CD4-positive, alpha-beta T cell treated with Interleukin-17A for 1 hour (primary cell): Measurements from ENCODE around the gene CAPZA1.

Experiments used
- DNase-seq: peaks from one replicate; pipeline ENCODE4 v3.0.0-alpha.2; 2020

Gene CAPZA1

DNA sequence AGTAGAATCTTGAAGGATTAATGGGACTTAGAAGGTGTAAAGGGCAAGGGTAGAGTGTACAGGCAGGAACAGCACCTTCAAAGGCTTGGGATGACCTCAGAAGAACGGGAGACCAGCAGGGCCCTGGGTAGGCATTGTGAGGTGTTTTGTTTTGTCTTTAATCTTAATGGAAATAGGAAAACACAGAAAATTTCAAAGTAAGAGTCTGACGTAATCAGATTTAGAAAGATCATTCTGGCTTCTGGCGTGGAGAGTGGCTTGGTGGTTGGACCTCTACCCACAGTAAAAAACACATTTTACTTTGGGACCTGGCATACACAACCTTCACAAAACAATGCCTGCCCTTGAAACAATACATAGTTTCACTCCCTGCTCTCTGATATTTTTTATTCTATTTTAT, 59.0 kb downstream of the CAPZA1 start:
- no peak for DNase-seq

DNA sequence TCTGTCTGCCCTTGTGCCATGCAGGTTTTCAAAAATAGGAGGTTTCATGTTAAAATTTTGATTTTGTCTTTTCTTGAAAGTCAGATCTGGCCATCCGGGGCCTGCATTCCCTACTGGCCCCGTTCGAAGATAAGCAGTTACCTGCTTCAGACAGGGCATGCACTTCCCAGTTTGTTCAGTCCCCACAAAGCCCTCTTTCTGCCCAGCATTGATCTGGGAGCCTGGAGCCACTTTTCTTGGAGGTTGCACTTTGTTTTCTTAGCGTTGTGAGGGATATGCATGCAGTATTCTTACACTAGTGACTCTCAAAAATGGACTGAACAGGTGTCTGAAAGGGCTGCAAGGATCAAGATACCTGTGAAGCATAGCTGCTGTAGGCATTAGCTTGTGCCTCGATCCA, 66.3 kb downstream of the CAPZA1 start:
- no peak for DNase-seq

DNA sequence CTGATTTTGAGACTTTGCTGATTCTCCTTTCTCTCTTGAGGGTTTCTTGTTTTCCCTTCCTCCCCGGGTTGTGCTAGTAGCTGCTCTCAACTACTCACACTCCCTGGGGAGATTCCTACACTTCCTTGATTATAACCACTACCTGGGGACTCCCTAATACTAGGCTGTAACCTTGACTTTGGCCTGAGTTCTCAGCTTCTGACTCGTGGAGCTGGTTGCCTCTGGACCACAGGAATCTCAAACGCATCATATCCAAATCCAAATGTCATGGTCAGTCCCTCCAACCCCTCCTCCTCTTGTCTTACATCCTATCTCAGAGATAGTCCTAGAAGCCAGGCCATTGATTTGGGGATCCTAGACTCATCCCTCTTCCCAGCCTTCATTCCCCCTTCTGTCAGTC, 66.8 kb downstream of the CAPZA1 start:
- no peak for DNase-seq

DNA sequence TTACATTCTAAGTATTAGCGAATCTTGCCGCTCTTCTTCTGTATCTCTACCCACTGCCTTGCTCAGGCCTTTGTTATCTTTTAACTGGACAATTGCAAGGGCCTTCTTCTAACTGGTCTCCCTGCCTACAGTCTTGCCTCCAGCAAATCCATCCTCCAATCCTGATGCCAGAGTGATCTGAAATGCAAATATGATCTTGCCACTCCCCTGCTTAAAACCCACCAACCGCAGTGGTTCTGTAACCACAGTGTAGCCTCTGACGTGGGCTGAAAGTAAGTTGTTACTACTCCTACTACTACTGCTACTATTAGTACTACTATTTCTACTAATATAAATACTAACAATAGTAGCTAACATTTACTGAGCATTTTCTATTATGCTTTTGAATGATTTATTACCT, 67.2 kb downstream of the CAPZA1 start:
- no peak for DNase-seq

DNA sequence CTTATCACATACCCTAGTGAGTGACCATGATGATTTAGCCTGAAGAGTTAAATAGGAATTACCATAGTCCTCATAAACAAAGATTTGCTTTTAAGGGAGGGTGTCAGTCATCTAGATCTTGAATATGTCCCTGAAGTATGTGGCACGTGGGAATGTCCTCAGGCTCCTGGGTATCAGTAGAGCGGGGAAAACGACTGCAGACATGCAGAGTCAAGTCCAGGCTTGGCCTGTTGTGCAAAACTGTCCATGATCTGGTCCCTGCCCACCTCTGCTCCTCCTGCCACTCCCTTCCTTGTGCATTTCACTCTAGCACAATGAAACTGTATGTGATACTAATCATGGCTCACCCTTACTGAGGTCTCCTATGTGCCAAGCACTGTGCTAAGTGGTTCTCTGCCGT, 67.7 kb downstream of the CAPZA1 start:
- DNase-seq, result no peak

DNA sequence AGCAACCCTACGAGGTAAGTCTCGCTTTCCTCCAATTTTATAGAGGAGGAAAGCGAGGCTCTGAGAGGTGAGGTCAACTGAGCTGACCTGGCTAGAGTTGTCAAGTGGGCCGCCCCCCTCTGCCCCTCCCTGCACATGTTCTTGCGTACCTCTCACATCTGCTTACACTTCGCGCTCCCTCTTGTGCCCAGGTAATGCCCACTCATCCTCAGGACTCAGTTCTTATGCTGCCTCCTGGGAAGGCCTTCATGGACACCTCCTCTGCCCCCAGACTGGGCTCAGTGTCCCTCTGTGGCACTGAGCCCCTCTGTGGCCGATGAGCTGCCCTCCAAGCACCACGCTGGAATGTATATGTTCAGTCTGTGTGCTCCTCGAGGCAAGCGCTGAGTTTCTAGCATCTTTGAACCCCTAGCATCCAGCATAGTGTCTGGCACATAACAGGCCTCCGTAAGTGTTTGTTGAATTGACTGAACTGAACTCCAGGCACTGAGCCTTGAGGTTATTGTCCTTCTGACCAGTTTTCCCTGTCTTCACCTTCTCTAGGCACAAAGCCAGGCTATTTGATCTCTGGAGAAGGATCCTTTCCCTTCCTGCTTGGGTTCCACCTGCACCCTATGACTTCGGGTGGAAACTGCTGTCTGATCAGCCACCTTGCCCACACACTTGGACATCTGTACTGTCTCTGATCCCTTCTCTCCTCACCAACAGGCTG, 68.3 kb downstream of the CAPZA1 start:
- DNase-seq, result no peak

DNA sequence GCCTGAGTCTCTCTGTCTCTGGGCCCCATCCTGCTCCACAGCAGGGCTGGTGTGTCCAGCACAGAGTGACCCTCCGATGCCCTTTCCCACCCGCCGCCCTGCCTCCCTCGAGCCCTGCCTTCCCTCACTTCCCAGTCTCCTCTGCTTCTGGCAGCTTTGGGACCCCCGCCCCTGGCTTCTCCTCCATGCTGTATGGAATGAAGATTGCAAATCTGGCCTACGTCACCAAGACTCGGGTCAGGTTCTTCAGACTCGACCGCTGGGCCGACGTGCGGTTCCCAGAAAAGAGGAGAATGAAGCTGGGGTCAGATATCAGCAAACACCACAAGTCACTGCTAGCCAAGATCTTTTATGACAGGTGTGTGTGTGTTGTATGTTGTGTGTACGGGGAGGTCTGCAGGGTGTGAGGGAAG, 69.2 kb downstream of the CAPZA1 start:
- DNase-seq, result no peak

DNA sequence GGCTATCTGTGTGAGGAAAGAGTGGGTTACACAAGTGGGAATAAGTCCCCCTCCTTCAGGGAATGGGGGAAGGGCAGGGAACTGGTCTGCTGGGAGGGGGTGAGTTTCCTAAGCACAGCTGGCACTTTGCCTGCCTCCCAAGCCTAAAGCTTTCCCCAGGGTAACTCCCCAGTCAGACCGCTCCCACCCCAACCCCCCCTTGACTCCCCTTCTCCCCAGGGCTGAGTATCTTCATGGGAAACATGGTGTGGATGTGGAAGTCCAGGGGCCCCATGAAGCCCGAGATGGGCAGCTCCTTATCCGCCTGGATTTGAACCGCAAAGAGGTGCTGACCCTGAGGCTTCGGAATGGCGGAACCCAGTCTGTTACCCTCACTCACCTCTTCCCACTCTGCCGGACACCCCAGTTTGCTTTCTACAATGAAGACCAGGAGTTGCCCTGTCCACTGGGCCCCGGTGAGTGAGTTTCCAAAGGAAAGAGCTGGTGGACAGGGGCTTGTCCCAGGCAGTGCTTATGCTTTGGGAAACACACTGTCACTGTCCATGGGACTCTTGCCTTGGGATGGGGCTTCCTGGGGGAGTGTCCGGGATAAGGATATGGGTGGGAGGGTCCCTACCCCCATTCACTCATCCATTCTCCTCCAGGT, 69.7 kb downstream of the CAPZA1 start:
- DNase-seq, result no peak

DNA sequence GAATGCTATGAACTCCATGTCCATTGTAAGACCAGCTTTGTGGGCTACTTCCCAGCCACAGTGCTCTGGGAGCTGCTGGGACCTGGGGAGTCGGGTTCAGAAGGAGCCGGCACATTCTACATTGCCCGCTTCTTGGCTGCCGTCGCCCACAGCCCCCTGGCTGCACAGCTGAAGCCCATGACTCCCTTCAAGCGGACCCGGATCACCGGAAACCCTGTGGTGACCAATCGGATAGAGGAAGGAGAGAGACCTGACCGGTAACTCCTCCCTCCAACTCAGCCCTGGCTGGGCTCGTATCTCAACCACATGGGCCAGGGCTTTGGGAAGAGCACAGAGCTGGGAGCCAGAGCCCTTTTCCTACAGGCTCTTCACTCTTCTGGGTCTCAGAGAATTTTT, 70.2 kb downstream of the CAPZA1 start:
- no peak for DNase-seq

DNA sequence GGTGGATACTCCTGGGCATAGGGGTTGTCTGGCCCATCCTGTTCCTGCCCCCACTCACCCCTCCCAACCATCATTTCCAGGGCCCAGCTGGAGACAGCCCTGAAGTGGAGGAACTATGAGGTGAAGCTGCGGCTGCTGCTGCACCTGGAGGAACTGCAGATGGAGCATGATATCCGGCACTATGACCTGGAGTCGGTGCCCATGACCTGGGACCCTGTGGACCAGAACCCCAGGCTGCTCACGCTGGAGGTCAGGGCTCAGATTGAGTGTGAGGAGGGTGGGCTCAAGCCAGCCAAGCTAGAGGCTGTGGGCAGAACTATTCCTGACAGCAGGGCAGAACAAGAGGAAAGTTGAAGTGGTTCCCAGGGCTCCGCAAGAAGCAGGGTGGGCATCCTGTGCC, 73.0 kb downstream of the CAPZA1 start:
- DNase-seq, result no peak

DNA sequence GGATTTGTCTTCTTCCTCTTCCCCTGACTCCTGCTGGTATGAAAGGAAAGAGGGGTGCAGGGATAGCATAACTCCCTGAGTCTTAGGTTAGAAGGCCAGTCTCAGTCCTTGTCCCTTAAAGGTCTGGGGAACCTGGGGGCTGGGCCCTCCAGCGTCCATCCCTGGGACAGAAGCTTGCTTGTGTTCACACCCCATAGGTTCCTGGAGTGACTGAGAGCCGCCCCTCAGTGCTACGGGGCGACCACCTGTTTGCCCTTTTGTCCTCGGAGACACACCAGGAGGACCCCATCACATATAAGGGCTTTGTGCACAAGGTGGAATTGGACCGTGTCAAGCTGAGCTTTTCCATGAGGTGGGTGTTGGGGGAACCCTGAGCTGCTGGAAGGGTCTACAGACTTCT, 74.2 kb downstream of the CAPZA1 start:
- DNase-seq, result no peak

DNA sequence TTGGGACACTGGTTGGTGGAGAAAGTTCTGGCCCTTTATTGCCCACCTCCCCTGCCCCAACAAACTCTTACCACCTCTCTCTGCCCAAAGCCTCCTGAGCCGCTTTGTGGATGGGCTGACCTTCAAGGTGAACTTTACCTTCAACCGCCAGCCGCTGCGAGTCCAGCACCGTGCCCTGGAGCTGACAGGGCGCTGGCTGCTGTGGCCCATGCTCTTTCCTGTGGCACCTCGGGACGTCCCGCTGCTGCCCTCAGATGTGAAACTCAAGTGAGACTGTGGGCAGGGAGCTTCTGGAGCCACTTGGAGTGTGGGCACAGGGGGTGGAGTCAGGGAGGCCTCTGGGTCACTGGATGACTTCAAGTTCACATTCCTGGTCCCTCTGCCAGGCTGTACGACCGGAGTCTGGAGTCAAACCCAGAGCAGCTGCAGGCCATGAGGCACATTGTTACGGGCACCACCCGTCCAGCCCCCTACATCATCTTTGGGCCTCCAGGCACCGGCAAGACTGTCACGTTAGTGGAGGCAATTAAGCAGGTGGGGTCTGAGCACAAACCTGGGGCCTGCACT, 74.8 kb downstream of the CAPZA1 start:
- DNase-seq, result no peak

DNA sequence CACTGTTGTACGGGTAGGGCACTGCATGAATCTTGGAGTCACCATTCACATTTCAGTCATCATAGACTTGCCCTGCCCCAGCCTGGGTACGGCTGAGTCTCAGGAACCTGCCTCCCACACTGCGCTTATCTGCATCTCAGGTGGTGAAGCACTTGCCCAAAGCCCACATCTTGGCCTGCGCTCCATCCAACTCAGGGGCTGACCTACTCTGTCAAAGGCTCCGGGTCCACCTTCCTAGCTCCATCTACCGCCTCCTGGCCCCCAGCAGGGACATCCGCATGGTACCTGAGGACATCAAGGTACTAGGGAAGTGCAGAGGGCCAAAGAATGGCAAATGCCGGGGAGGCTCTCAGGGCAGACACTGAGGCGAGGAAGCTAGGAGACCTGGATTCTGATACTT, 75.6 kb downstream of the CAPZA1 start:
- DNase-seq, result no peak

DNA sequence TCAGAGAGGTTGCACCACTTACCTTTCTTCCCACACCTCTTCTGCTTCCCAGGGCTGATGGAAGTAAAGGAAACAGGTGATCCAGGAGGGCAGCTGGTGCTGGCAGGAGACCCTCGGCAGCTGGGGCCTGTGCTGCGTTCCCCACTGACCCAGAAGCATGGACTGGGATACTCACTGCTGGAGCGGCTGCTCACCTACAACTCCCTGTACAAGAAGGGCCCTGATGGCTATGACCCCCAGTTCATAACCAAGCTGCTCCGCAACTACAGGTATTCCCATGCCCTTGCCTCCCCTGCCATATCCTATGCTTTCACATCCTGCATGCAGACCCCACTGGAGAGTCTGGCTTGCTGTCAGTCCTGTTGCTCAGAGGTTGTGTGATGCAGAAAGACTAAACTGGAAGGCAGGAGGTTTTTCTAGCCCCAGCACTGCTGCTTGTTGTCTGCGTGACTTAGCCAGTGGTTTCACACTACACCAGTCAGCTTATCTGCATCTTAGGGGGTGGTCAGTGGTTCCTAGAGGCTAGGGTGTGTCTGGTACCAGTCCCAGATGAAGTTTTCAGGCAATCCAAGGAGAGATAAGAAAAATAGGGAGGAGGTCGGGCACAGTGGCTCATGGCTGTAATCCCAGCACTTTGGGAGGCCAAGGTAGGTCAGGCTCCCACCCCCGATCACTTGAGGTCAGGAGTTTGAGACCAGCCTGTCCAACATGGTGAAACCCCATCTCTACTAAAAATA, 77.1 kb downstream of the CAPZA1 start:
- DNase-seq, result no peak

DNA sequence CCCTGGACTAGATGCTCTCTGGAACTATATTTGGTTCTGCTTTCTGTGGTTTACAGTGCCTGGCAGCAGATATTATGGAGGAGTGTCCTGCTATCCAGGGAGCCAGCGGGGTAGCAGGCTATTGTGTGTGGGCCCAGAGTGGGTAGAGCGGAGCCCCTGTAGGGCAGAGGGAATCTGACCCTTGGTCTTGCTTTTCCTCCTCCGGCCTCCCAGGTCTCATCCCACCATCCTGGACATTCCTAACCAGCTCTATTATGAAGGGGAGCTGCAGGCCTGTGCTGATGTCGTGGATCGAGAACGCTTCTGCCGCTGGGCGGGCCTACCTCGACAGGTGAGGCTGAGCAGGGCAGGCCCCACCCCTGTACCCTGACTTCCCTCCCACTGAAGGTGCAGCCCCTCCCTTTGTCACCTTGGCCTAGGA, 78.2 kb downstream of the CAPZA1 start:
- no peak for DNase-seq

DNA sequence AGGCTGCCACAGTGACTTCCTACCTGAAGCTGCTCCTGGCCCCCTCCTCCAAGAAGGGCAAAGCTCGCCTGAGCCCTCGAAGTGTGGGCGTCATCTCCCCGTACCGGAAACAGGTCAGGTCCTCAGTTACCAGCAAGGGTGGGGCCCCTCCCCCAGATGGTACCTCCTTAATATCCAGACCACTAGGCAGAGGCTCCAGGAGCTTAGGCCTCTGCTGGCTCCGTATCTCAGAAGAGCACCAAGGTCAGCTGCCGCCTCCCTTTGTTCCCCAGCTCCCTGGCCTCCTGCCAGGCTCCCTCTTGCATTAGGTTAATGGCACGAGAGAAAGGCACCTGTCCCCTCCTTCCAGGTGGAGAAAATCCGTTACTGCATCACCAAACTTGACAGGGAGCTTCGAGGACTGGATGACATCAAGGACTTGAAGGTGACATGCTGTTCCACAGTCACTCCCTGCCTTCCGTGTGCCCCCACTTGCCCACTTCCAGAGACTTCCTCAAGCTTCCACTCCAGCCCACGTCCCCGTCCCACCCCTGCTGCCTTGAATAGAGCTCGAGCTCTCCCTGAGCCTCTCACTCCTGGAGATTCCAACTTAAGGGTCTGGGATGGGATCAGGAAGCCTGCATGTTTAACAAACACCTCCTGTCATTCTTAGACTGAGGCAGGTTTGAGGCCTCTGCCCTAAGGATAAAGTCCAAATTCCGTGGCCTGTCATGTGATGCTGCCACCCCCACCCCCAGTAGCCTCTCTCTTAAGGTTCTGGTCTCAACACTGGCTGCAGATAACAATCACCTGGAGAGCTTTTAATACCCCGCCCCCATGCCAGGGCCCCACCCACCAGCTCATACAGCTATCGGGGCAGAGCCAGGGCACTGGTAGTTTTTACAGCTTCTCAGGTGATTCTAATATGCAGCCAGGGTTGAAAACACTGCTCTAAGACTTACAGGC, 79.0 kb downstream of the CAPZA1 start:
- no peak for DNase-seq

DNA sequence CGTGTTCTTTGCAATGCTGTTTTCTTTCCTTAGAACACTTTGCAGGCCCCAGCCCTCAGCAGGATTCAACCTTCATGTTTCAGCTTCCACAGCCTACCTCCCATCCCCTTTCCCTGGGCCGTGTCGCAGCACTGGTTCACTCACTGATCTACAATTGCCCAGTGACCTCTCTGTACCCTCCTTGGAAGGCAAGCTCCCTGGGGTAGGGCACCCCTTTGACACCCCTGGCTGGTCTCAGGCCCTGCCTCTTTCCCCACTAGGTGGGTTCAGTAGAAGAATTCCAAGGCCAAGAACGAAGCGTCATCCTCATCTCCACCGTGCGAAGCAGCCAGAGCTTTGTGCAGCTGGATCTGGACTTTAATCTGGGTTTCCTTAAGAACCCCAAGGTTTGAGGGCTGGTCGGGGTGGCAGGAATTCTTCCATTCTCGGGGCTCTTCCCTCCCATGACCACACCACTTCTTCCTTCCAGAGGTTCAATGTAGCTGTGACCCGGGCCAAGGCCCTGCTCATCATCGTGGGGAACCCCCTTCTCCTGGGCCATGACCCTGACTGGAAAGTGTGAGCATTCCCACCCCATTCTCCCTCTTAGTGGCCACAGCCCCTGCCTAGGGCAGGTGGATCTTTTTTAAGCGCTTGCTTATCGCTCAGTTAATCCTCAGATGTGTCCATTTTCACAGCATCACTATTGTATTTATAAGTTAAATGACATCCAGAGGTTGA, 80.0 kb downstream of the CAPZA1 start:
- DNase-seq, result no peak

DNA sequence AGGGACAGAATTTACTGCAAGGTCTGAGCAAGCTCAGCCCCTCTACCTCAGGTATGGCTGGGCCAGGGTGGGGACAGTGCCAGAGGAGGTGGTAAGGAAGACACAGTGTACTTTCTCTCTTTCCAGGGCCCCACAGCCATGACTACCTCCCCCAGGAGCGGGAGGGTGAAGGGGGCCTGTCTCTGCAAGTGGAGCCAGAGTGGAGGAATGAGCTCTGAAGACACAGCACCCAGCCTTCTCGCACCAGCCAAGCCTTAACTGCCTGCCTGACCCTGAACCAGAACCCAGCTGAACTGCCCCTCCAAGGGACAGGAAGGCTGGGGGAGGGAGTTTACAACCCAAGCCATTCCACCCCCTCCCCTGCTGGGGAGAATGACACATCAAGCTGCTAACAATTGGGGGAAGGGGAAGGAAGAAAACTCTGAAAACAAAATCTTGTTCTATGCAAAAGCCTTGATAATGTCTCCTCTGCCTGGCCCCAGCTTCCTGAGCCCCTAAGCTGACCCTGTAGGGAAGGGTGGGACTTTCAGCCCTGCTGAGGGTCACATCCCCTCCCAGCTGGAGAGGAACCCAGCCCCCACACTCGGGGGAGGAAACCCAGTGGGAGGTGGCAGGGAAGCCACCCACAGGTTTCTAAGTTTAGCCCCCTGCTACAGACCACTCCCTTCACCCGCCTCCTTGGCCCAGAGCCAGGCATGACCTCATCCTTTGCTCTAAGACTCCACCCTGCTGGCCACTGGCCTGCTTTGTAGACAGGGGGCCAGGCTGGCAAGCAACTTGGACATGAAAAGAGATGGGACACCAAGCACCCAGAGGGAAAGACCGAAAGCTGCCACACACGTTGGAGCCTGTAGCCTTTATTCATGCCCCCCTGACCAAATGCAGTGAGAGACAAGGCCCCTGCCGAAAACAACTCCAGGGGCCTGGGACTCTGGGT, 80.9 kb downstream of the CAPZA1 start:
- peak; percentile 75 for DNase-seq

DNA sequence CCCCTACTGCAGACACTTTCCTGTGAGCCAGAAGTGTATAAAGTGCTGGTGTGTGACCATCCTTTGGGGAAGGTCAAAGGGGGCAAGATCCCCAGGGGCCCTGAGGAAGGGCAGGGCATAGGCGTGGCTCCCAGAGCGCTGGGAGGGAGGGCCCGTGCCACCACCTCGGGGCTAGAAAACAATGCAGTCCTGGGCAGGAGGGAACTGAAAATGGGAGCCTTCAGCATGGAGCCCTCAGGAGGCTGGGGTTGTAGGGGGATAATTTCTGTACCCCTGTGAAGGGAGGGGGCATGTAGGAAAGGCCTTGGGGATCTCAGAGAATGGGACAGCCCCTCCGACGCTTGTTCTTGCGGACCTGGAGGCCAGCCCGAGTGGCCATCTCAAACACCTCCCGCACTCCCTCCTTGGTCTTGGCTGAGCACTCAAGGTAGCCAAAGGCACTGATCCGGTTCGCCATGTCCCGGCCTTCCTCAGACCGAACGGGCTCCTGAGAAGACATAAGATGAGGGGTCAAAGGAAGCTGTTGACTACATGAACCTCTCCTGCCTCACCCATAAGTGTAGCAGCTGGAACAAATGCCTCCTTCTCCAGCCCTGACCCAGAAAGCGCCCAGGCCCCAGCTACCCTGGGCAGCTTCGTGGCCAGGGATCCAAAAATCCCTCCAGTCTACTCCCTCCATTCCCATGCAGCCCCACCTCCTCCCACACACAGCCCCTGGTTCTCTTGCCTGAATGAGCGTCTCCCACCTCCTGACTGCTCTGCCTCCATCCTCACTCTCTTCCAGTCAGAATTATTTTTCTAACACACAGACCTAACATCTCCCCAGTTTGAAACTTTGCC, 81.8 kb downstream of the CAPZA1 start:
- no peak for DNase-seq

DNA sequence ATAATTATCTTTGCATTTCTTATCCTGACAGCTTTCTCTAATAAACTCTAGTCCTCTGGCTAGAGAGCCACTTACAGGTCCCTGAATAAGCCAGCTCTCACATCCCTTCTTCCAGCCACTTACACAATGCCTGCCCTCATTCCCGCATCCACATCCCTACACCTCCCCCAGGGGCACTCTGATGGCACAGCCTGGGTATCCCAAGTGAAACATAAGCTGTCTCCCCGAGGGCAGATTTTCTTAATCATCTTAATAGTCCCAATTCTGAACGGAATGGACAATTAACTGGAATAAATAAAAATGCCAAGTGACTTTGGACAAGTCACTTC, 82.4 kb downstream of the CAPZA1 start:
- DNase-seq, result no peak
